Pancreas (tissue), 10 donors: ENCODE measurements around the gene EDARADD. TPM values are rescaled to one million over a fixed set of nuclear protein-coding genes. Genes with fewer than 3 reads are reported as not detected.
"Not testable (repeated sequence)": the region's sequence is repeated elsewhere in the genome, so short reads cannot be mapped to it uniquely, and the experiment has no call there.

Experiments
- ATAC-seq, 4 donors: fragments of 200-7000 bp; cut with Tn5 transposase; one replicate each; pipeline versions ENCODE4 v1.8.0 to v1.9.1; 2020; ENCODE audit warnings: mild to moderate bottlenecking in 4 of 4, moderate library complexity in 4 of 4
- DNase-seq, 6 donors: peaks; one replicate each; pipeline ENCODE4 v3.0.0-alpha.2; 2020
- FAIRE-seq: peaks from 2 replicates; lab custom pipeline; 2012; peaks lifted over from hg19 to GRCh38; lab: Jason Lieb, UNC
- H3K27ac ChIP-seq, 4 donors: fragments of 200-600 bp; sonication (generic); 1 replicate in 3 of 4; 2 replicates in 1 of 4; pipeline versions ENCODE4 v1.5.0 to v1.8.0; 2020
- H3K27me3 ChIP-seq, 4 donors: fragments of 200-600 bp; one replicate each; pipeline ENCODE4 v1.8.0; 2021
- H3K36me3 ChIP-seq, 3 donors: fragments of 200-600 bp; sonication (generic) in 1 of 3; one replicate each; pipeline versions ENCODE4 v1.5.0 to v1.8.0; 2020 to 2021
- H3K4me1 ChIP-seq, 3 donors: fragments of 200-600 bp; one replicate each; pipeline ENCODE4 v1.8.0; 2021
- H3K4me3 ChIP-seq, 4 donors: fragments of 200-600 bp; sonication (generic) in 2 of 4; one replicate each; pipeline versions ENCODE4 v1.5.0 to v1.8.0; 2020 to 2021
- H3K9me3 ChIP-seq, 4 donors: fragments of 200-600 bp; one replicate each; pipeline ENCODE4 v1.8.0; 2021
- CTCF ChIP-seq, 4 donors: fragments of 200-600 bp; sonication (generic) in 3 of 4; IDR thresholded peaks; one replicate each; pipeline versions ENCODE4 v1.5.0 to v1.8.0; 2021; ENCODE audit warnings: antibody characterized with exemption in 4 of 4
- WGBS, 2 donors: extraction: QIAGEN DNeasy Blood & Tissue Kit; methylation state at CpG; one replicate each; pipeline ENCODE4 v1.1.7; 2013; 5-methylcytosine and 5-hydroxymethylcytosine counted together
- intact Hi-C, 3 donors: fragments of 100-400 bp; cut with DNase I; formaldehyde crosslinking; loops; one replicate each; pipeline versions ENCODE4 v1.11.1 to v1.14.2; 2022
- polyA plus RNA-seq, 2 donors: library from polyadenylated mRNA; stranded (reverse); fragments of 200-250 nt; gene quantifications; one replicate each; pipeline ENCODE4 v1.2.3, GENCODE V29; 2013
- total RNA-seq, 6 donors: library from RNA; stranded (reverse); fragmentation: NEBNext Ultra II Directional in 4 of 6; extraction: Animal tissue kit (Norgen Biotek cat#: 25700) in 4 of 6; gene quantifications; one replicate each; pipeline versions ENCODE4 v1.2.1 to v1.2.4, GENCODE V29; 2021 to 2023
- donor health status: healthy with polysubstance abuse.
- donor health status: DM: no; HTN: no; CAD: no; lungs with moderate emphysema.
- donor health status: DM: no; HTN: no; CAD: no.
- donor health status: control.
- donor health status: control.
- donor health status: Bipolar disorder and iron deficiency.
- donor health status: DM: yes; HTN: yes; CAD: no.
- donor health status: DM: no; HTN: no; CAD: no.
- donor health status: DM: no; HTN: no; CAD: no.
- donor health status: DM: yes; HTN: yes; CAD: no.

The EDARADD gene
- total and polyA plus RNA-seq, 8 donors: 1.2 to 9.5 (median 3.0) TPM

- FAIRE-seq (no peak), DNase-seq (no peak), ATAC-seq (no peak)
- no peaks in the 10 kb centered on the region for H3K36me3 ChIP-seq
- WGBS, 2 donors: 91 to 92% methylated on average over 7 of the region's 7 CpGs
- H3K27ac ChIP-seq: no peak overlapping the region
- intact Hi-C loops: no loop called here
- H3K27me3 ChIP-seq: no peaks in the 10 kb centered on the region
- H3K4me1 ChIP-seq: no peaks in the 10 kb centered on the region
- TF ChIP-seq CTCF (IDR thresholded peaks at IDR 0.05): no peak
- H3K9me3 ChIP-seq: no peaks in the 10 kb centered on the region
- H3K4me3 ChIP-seq: no peak overlapping the region
Observed at GRCh38 chr1:236351875-236352573, 42.1 kb upstream of the EDARADD start.

- H3K27me3 ChIP-seq, intact Hi-C loops, H3K36me3 ChIP-seq, H3K4me1 ChIP-seq, H3K4me3 ChIP-seq, ATAC-seq, FAIRE-seq, DNase-seq, H3K27ac ChIP-seq, H3K9me3 ChIP-seq: not testable (repeated sequence)
- WGBS, 2 donors: 92 to 95% methylated on average over 4 of the region's 4 CpGs
Observed at GRCh38 chr1:236352747-236353146, 41.3 kb upstream of the EDARADD start.

GRCh38 chr1:236353813-236354212 is 40.3 kb upstream of the EDARADD start:
- H3K4me3 ChIP-seq: no peak overlapping the region
- no peak overlapping the region for H3K27ac ChIP-seq
- FAIRE-seq (no peak), DNase-seq (no peak), ATAC-seq (no peak)
- intact Hi-C loops: no loop called here
- H3K27me3 ChIP-seq: no peaks in the 10 kb centered on the region
- no peaks in the 10 kb centered on the region for H3K9me3 ChIP-seq
- H3K4me1 ChIP-seq: no peaks in the 10 kb centered on the region
- no peak for TF ChIP-seq CTCF (IDR thresholded peaks at IDR 0.05)
- 91 to 92% methylated on average over 4 of the region's 4 CpGs for WGBS, 2 donors
- H3K36me3 ChIP-seq: no peaks in the 10 kb centered on the region

GRCh38 chr1:236354330-236355147 is 39.5 kb upstream of the EDARADD start:
- Histone ChIP-seq H3K4me1 (no peaks in the 10 kb centered on the region), H3K27ac (no peak overlapping the region), H3K9me3 (no peaks in the 10 kb centered on the region), H3K4me3 (no peak overlapping the region), H3K27me3 (no peaks in the 10 kb centered on the region), H3K36me3 (no peaks in the 10 kb centered on the region)
- DNase-seq (no peak), ATAC-seq (no peak), FAIRE-seq (no peak)
- intact Hi-C loops: no loop called here
- WGBS, 2 donors: 40 to 49% methylated on average over 4 of the region's 4 CpGs
- no peak for TF ChIP-seq CTCF (IDR thresholded peaks at IDR 0.05)

GRCh38 chr1:236356141-236356540 is 37.9 kb upstream of the EDARADD start:
- Histone ChIP-seq H3K27me3 (no peaks in the 10 kb centered on the region), H3K27ac (no peak overlapping the region), H3K36me3 (no peaks in the 10 kb centered on the region), H3K4me1 (no peaks in the 10 kb centered on the region), H3K9me3 (no peaks in the 10 kb centered on the region), H3K4me3 (no peak overlapping the region)
- WGBS, 2 donors: 93 to 95% methylated on average over 2 of the region's 2 CpGs
- TF ChIP-seq CTCF (IDR thresholded peaks at IDR 0.05): no peak
- FAIRE-seq: no peak
- no peak for ATAC-seq
- intact Hi-C loops: no loop called here
- DNase-seq: no peak
